HepG2 (cell line): ENCODE data around the gene TMEM107. TPM values are rescaled to one million over a fixed set of nuclear protein-coding genes. Genes with fewer than 3 reads are reported as not detected.

Source experiments
- ATF7 ChIP-seq, 2 experiments: fragments of 450-650 bp in 1 of 2; sonication (generic) in 1 of 2; formaldehyde crosslinking in 1 of 2; IDR thresholded peaks; 2 replicates each; pipeline versions ENCODE4 v1.4.0 to v1.6.1; 2016 to 2020; ENCODE audit warnings: antibody characterized with exemption in 1 of 2, mild to moderate bottlenecking in 1 of 2, missing genetic modification reagents in 1 of 2
- KLF13 ChIP-seq: sonication (generic); formaldehyde crosslinking; IDR thresholded peaks from 2 replicates; pipeline ENCODE4 v1.4.0; 2020; ENCODE audit warnings: mild to moderate bottlenecking, missing genetic modification reagents
- MTERF4 ChIP-seq: sonication (generic); formaldehyde crosslinking; IDR thresholded peaks from 2 replicates; pipeline ENCODE4 v1.8.0; 2023; ENCODE audit warnings: mild to moderate bottlenecking, missing genetic modification reagents
- NR2F2 ChIP-seq: IDR thresholded peaks from 2 replicates; pipeline ENCODE4 v1.6.1; 2012; ENCODE audit warnings: low read depth, inconsistent platforms, borderline replicate concordance
- PAXIP1 ChIP-seq: sonication (generic); formaldehyde crosslinking; conservative IDR thresholded peaks from 2 replicates; pipeline ENCODE4 v1.4.0; 2020; ENCODE audit warnings: mild to moderate bottlenecking, missing genetic modification reagents, moderate library complexity
- TCF7L2 ChIP-seq: IDR thresholded peaks from 2 replicates; pipeline ENCODE4 v1.6.1; 2011; ENCODE audit warnings: mild to moderate bottlenecking, low read depth, low read length, moderate library complexity
- THAP9 ChIP-seq: sonication (generic); formaldehyde crosslinking; IDR thresholded peaks from 2 replicates; pipeline ENCODE4; 2020; ENCODE audit warnings: missing genetic modification reagents, mild to moderate bottlenecking, borderline replicate concordance
- TIGD3 ChIP-seq: sonication (generic); formaldehyde crosslinking; IDR thresholded peaks from 2 replicates; pipeline ENCODE4 v1.5.1; 2020; ENCODE audit warnings: mild to moderate bottlenecking, missing genetic modification reagents, borderline replicate concordance
- ZFP37 ChIP-seq: sonication (generic); formaldehyde crosslinking; IDR thresholded peaks from 2 replicates; pipeline ENCODE4 v1.4.0; 2020; ENCODE audit warnings: missing genetic modification reagents, borderline replicate concordance
- ZHX1 ChIP-seq: sonication (generic); formaldehyde crosslinking; IDR thresholded peaks from 2 replicates; pipeline ENCODE4 v1.8.1; 2022; ENCODE audit warnings: low read depth, mild to moderate bottlenecking, missing genetic modification reagents
- ZNF354B ChIP-seq: sonication (generic); formaldehyde crosslinking; IDR thresholded peaks from 2 replicates; pipeline ENCODE4 v1.8.0; 2022; ENCODE audit warnings: mild to moderate bottlenecking, missing genetic modification reagents
- ZNF382 ChIP-seq: sonication (generic); formaldehyde crosslinking; IDR thresholded peaks from 2 replicates; pipeline ENCODE4 v1.5.0; 2020; ENCODE audit warnings: missing genetic modification reagents, mild to moderate bottlenecking, borderline replicate concordance
- ZNF605 ChIP-seq: sonication (generic); formaldehyde crosslinking; IDR thresholded peaks from 2 replicates; pipeline ENCODE4 v1.8.0; 2022; ENCODE audit warnings: mild to moderate bottlenecking, missing genetic modification reagents
- ZNF607 ChIP-seq: sonication (generic); formaldehyde crosslinking; IDR thresholded peaks from 2 replicates; pipeline ENCODE4 v1.5.1; 2020; ENCODE audit warnings: missing genetic modification reagents, mild to moderate bottlenecking, borderline replicate concordance
- ZNF83 ChIP-seq: sonication (generic); formaldehyde crosslinking; IDR thresholded peaks from 2 replicates; pipeline ENCODE4 v1.4.0; 2020; ENCODE audit warnings: missing genetic modification reagents, mild to moderate bottlenecking, borderline replicate concordance
- polyA plus RNA-seq, 8 experiments: library from polyadenylated mRNA; depleted of rRNA in 3 of 8; stranded (reverse) in 7 of 8; unstranded in 1 of 8; fragments of >200 nt; fragmentation: Illumina TruSeq in 4 of 8; extraction: Trizol in 4 of 8; gene quantifications; 2 replicates each; pipeline versions ENCODE4 v1.2.1 to v1.2.3, GENCODE V29; 2011 to 2016; ENCODE audit warnings: low read depth in 4 of 8, missing spikeins in 1 of 8, mixed read lengths in 1 of 8; ENCODE audit not compliant: insufficient read depth in 1 of 8
- total RNA-seq, 5 experiments: library from RNA; depleted of rRNA; stranded (reverse); fragments of >200 nt; fragmentation: Illumina TruSeq; extraction: Trizol; gene quantifications; 2 replicates each; pipeline ENCODE4 v1.2.3, GENCODE V29; 2016; ENCODE audit warnings: low read depth in 1 of 5

Gene TMEM107
- total and polyA plus RNA-seq, 2 of the 13 experiments (the other 11 are each of a cell fraction or from before 2014, with no cell fraction given), result 7.2 to 15.3 TPM

GRCh38 chr17:8173056-8173870, 2.9 kb downstream of the TMEM107 start (continued):
- TF ChIP-seq THAP9 (CRISPR knock-in tag) (no peak), KLF13 (CRISPR knock-in tag) (no peak), ZNF605 (CRISPR knock-in tag) (peak; percentile 81), TCF7L2 (no peak), ZFP37 (peak; percentile 90; the same call in 1 of the 2 replicates), ZHX1 (CRISPR knock-in tag) (peak; percentile 97), NR2F2 (peak; percentile 88), ZNF607 (CRISPR knock-in tag) (peak; percentile 93; the same call in 1 of the 2 replicates), ATF7 (IDR thresholded peaks at IDR 0.05) (peak; percentile 45; the same call in 1 of the 2 replicates), ATF7 (CRISPR knock-in tag; IDR thresholded peaks at IDR 0.05) (no peak; the same call in 1 of the 2 replicates), ZNF382 (no peak), PAXIP1 (CRISPR knock-in tag) (peak; percentile 73), MTERF4 (CRISPR knock-in tag) (no peak), ZNF83 (CRISPR knock-in tag) (no peak), TIGD3 (CRISPR knock-in tag) (no peak; the same call in 1 of the 2 replicates), ZNF354B (CRISPR knock-in tag) (peak; percentile 95; the same call in 1 of the 2 replicates)
